HG02970 (cell line): Measurements from ENCODE around the gene NCEH1.

Experiments
- ATAC-seq: cut with Tn5 transposase; IDR thresholded peaks from one replicate; pipeline ENCODE4 v1.9.1; 2021; ENCODE audit warnings: mild to moderate bottlenecking, moderate library complexity, moderate number of reproducible peaks; ENCODE audit not compliant: unreplicated experiment, low FRiP score

The NCEH1 gene

GRCh38 chr3:172592898-172593669, 117.8 kb downstream of the NCEH1 start:
- ATAC-seq, result no peak

GRCh38 chr3:172591876-172592771, 118.7 kb downstream of the NCEH1 start:
- peak; percentile 74 for ATAC-seq

GRCh38 chr3:172591125-172591605, 119.7 kb downstream of the NCEH1 start:
- ATAC-seq, result no peak

GRCh38 chr3:172586436-172586835, 124.4 kb downstream of the NCEH1 start:
- no peak for ATAC-seq

GRCh38 chr3:172585954-172586353, 124.9 kb downstream of the NCEH1 start:
- ATAC-seq, result no peak

- no peak for ATAC-seq
Observed at GRCh38 chr3:172582712-172583111, 128.2 kb downstream of the NCEH1 start.

GRCh38 chr3:172581757-172582166, 129.1 kb downstream of the NCEH1 start:
- ATAC-seq, result no peak

- ATAC-seq, result no peak
Observed at GRCh38 chr3:172580680-172581401, 130.0 kb downstream of the NCEH1 start.
